Epithelial cell of proximal tubule (primary cell): ENCODE data around the gene NT5DC2. TPM values are rescaled to one million over a fixed set of nuclear protein-coding genes. Genes with fewer than 3 reads are reported as not detected.

Source experiments
- DNase-seq: peaks from one replicate; pipeline ENCODE4 v3.0.0-alpha.2; 2011; ENCODE audit warnings: low read depth
- H3K4me3 ChIP-seq: 2 replicates; pipeline ENCODE4 v1.5.1; 2011; ENCODE audit warnings: low read depth, mild to moderate bottlenecking, low read length
- CTCF ChIP-seq: conservative IDR thresholded peaks from 2 replicates; pipeline ENCODE4 v1.5.1; 2012; ENCODE audit warnings: low read depth, mild to moderate bottlenecking, low read length
- total RNA-seq: library from RNA; depleted of rRNA; stranded (reverse); fragments of >200 nt; gene quantifications from 2 replicates; pipeline ENCODE4 v1.2.3, GENCODE V29; 2015

NT5DC2 gene
- 144 and 229 TPM in 2 replicates for total RNA-seq

GRCh38 chr3:52533623-52534280 lies at the start of gene NT5DC2:
Gene NT5DC2, minus strand, starts transcription at chr3:52533857. Its CDS starts 120 bp downstream, at chr3:52533737.
- peak within 1 kb of the TSS; percentile 79 for H3K4me3 ChIP-seq
- DNase-seq, result no peak
- no peak for TF ChIP-seq CTCF

- DNase-seq, result no peak
- no peak for TF ChIP-seq CTCF
- H3K4me3 ChIP-seq, result no peak overlapping the region
Measured at GRCh38 chr3:52574056-52574965, 40.7 kb upstream of the NT5DC2 start.

GRCh38 chr3:52572221-52572620 lies 38.6 kb upstream of the NT5DC2 start:
- TF ChIP-seq CTCF, result no peak
- no peak overlapping the region for H3K4me3 ChIP-seq

GRCh38 chr3:52570076-52570475 lies 36.4 kb upstream of the NT5DC2 start:
- H3K4me3 ChIP-seq, result no peak overlapping the region
- DNase-seq, result no peak
- no peak for TF ChIP-seq CTCF

More at GRCh38 chr3:52572221-52572620, 38.6 kb upstream of the NT5DC2 start:
- DNase-seq, result no peak

- DNase-seq, result no peak
- no peak overlapping the region for H3K4me3 ChIP-seq
- TF ChIP-seq CTCF, result no peak
Measured at GRCh38 chr3:52568069-52568468, 34.4 kb upstream of the NT5DC2 start.

GRCh38 chr3:52563984-52564383 lies 30.3 kb upstream of the NT5DC2 start:
- no peak for DNase-seq
- H3K4me3 ChIP-seq, result no peak overlapping the region
- no peak for TF ChIP-seq CTCF
